ENCODE results near the gene ASIC1.

DNA sequence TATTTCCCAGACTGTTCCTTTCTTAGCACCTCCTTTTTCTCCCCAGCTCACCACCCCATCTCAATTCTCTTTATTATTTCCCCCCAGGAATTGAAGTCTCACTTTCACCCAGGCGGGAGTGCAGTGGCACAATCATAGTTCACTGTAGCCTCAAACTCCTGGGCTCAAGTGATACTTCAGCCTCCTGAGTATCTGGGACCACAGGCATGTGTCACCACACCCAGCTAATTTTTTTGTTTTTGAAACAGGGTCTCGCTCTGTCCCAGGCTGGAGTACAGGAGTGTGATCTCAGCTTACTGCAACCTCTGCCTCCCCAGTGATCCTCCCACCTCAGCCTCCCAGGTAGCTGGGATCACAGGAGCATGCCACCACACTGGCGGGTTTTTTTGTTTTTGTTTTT is 43.1 kb upstream of the ASIC1 start:
- no peak for TF ChIP-seq POLR2A (IDR thresholded peaks at IDR 0.05)
- TF ChIP-seq, protein P1, sequence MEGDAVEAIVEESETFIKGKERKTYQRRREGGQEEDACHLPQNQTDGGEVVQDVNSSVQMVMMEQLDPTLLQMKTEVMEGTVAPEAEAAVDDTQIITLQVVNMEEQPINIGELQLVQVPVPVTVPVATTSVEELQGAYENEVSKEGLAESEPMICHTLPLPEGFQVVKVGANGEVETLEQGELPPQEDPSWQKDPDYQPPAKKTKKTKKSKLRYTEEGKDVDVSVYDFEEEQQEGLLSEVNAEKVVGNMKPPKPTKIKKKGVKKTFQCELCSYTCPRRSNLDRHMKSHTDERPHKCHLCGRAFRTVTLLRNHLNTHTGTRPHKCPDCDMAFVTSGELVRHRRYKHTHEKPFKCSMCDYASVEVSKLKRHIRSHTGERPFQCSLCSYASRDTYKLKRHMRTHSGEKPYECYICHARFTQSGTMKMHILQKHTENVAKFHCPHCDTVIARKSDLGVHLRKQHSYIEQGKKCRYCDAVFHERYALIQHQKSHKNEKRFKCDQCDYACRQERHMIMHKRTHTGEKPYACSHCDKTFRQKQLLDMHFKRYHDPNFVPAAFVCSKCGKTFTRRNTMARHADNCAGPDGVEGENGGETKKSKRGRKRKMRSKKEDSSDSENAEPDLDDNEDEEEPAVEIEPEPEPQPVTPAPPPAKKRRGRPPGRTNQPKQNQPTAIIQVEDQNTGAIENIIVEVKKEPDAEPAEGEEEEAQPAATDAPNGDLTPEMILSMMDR (IDR thresholded peaks at IDR 0.05), result no peak
